HEK293 (cell line): Measurements from ENCODE around the gene CCL27.

Experiments
- SETDB1 ChIP-seq: IDR thresholded peaks from one replicate; pipeline ENCODE4 v1.6.1; 2017; ENCODE audit warnings: mild to moderate bottlenecking, low read length, moderate library complexity, mixed read lengths; ENCODE audit not compliant: insufficient read length
- ZBTB49 ChIP-seq: fragments of 450-650 bp; formaldehyde crosslinking; IDR thresholded peaks from 2 replicates; pipeline ENCODE4 v1.5.1; 2016; ENCODE audit warnings: missing biosample characterization, missing genetic modification characterization, low read depth
- ZNF10 ChIP-seq: fragments of 450-650 bp; formaldehyde crosslinking; IDR thresholded peaks from 2 replicates; pipeline ENCODE4 v1.5.1; 2017; ENCODE audit warnings: missing biosample characterization, missing genetic modification characterization
- ZNF133 ChIP-seq: fragments of 450-650 bp; formaldehyde crosslinking; IDR thresholded peaks from 2 replicates; pipeline ENCODE4 v1.5.1; 2016; ENCODE audit warnings: missing biosample characterization, missing genetic modification characterization
- ZNF18 ChIP-seq: fragments of 450-650 bp; formaldehyde crosslinking; IDR thresholded peaks from 2 replicates; pipeline ENCODE4 v1.5.1; 2016; ENCODE audit warnings: missing biosample characterization, missing genetic modification characterization
- ZNF311 ChIP-seq: fragments of 450-650 bp; formaldehyde crosslinking; IDR thresholded peaks from 2 replicates; pipeline ENCODE4 v1.5.1; 2017; ENCODE audit warnings: missing biosample characterization, missing genetic modification characterization, borderline replicate concordance
- ZNF449 ChIP-seq: fragments of 450-650 bp; formaldehyde crosslinking; IDR thresholded peaks from 2 replicates; pipeline ENCODE4 v1.5.1; 2017; ENCODE audit warnings: missing biosample characterization, mild to moderate bottlenecking, missing genetic modification characterization, moderate library complexity
- ZNF513 ChIP-seq: fragments of 450-650 bp; IDR thresholded peaks from 2 replicates; pipeline ENCODE4 v1.5.1; 2018; ENCODE audit warnings: missing biosample characterization, missing genetic modification characterization
- TF ChIP-seq, protein P1 (sequence below): fragments of 450-650 bp; formaldehyde crosslinking; IDR thresholded peaks from 2 replicates; pipeline ENCODE4 v1.5.1; 2016; ENCODE audit warnings: missing biosample characterization, missing genetic modification characterization

DNA sequence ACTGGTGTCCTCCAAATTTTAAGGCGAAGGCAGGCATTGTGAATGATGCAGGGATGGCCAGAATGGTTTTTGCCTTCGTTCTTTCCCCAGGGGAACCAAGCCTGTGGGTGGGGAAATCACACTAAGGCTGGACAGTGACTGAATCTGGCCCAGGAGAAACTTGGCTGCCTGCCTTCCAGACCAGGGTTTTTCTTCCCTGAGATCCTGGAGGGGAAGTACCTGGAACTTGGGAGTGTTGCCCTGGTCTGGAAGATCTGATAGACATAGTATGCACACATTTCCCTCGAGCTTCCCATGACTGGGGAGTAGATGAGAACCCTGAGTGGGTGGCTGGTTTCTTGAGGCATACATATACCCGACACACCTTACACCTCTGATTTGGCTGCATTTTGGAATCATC lies 11.1 kb downstream of the CCL27 start:
- TF ChIP-seq ZNF311 (tag by site-specific recombination) (no peak), ZNF133 (no peak), ZNF513 (no peak), ZBTB49 (tag by site-specific recombination) (no peak), ZNF18 (no peak), ZNF449 (tag by site-specific recombination) (no peak), ZNF10 (no peak), SETDB1 (no peak)
- TF ChIP-seq, protein P1, sequence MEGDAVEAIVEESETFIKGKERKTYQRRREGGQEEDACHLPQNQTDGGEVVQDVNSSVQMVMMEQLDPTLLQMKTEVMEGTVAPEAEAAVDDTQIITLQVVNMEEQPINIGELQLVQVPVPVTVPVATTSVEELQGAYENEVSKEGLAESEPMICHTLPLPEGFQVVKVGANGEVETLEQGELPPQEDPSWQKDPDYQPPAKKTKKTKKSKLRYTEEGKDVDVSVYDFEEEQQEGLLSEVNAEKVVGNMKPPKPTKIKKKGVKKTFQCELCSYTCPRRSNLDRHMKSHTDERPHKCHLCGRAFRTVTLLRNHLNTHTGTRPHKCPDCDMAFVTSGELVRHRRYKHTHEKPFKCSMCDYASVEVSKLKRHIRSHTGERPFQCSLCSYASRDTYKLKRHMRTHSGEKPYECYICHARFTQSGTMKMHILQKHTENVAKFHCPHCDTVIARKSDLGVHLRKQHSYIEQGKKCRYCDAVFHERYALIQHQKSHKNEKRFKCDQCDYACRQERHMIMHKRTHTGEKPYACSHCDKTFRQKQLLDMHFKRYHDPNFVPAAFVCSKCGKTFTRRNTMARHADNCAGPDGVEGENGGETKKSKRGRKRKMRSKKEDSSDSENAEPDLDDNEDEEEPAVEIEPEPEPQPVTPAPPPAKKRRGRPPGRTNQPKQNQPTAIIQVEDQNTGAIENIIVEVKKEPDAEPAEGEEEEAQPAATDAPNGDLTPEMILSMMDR (tag by site-specific recombination): no peak
